ENCODE measurements around the gene TMBIM4. TPM values are rescaled to one million over a fixed set of nuclear protein-coding genes. Genes with fewer than 3 reads are reported as not detected.
A peak's percentile ranks its signal among the peaks of the same experiment; 100 is the strongest.
"Not testable (repeated sequence)": the region's sequence is repeated elsewhere in the genome, so short reads cannot be mapped to it uniquely, and the experiment has no call there.

TMBIM4 gene, protein sequence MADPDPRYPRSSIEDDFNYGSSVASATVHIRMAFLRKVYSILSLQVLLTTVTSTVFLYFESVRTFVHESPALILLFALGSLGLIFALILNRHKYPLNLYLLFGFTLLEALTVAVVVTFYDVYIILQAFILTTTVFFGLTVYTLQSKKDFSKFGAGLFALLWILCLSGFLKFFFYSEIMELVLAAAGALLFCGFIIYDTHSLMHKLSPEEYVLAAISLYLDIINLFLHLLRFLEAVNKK
- 100 to 1,000 TPM; 133 to 159 (median 145) TPM for polyA plus RNA-seq (ENCODE audit: insufficient read length in 4 of 4)

DNA sequence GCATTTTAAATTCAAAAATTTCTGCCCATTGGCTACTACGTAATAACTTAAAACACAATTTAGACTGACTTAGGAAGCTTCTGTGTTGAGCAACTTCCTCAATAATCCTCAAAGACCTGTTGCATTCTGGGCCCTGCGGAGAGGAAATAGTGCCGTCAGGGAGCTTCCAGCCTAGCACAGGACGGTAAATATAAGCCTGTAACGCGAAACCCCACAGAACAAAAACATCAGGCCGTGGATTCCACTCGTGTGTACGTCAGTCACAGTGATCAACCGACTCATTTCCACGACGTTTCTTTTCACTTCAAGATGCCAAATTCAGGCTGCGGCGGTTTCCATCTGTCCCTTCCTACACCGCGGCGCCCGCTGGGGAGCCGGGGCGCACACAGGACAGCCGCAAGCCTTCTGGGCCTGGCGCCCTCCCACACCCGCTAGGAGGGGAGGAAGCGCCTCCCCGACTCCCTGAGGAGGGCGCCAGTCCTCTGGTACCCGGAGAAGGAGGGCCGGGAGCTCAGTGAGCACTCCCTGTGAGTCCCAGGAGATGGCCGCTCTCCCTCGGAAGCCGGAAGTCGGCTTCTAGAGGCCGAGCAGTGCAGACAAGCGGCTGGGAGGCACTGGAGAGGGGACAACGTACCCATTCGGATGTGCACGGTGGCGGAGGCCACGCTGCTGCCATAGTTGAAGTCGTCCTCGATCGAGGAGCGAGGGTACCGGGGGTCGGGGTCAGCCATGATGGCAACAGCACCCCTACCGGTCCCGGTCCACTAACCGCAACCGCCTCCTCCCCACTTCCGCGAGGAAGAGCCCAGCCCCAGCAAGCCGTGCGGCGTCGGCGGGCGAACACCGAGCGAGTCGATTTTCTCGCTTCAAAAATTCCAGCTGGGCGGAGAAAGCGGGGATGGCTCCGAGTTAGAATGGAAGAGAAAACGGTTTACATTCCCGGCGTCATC lies at the start of gene TMBIM4:
Gene TMBIM4, minus strand, starts transcription at position 776 of the 950 bp plus-strand sequence. Its CDS starts 45 bp downstream, at position 731.
- DNase-seq (ENCODE audit: low read depth in 4 of 4, low spot score in 3 of 4), result peak; percentile 81 to 89 (median 83)

DNA sequence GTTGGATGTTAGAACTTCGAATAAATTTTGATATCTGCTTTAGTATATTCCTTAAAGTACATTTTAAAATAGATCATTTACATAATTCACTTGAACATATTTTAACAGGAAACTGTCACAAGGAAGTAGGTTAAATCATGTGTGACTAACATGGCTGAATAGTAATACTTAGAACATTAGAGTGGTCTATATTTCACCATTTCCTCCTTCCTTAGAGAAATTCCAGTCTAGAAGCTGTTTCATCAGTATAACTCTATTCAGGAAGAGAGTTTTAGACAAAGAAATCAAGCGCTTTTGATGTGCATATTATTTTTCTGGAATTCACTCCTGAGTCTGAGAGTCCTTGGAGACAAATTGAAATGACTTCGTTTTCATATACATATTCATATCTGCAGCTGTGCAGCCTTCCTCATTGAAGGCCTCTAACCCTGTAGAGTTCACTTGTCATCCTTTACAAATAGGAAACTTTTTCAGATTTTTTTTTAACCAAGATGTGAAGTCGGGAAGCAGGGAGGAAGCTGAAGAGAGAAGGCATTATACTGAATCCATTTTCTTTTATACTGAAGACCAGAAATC lies 47.6 kb upstream of the TMBIM4 start:
- no peak for DNase-seq (ENCODE audit: low read depth in 4 of 4, low spot score in 3 of 4)

DNA sequence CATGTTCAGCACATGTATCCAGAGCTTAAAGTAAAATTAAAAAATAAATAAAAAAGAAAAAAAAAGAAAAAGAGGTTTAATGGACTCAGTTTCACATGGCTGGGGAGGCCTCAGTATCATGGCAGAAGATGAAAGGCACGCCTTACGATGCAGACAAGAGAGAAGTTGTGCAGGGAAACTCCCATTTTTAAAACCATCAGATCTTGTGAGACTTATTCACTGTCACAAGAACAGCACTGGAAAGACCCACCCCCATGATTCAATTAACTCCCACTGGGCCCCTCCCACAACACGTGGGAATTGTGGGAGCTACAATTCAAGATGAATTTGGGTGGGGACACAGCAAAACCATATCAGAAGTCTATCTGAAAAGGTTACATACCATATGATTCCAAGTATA lies 43.2 kb upstream of the TMBIM4 start:
- not testable (repeated sequence) for DNase-seq (ENCODE audit: low read depth in 4 of 4, low spot score in 3 of 4)

DNA sequence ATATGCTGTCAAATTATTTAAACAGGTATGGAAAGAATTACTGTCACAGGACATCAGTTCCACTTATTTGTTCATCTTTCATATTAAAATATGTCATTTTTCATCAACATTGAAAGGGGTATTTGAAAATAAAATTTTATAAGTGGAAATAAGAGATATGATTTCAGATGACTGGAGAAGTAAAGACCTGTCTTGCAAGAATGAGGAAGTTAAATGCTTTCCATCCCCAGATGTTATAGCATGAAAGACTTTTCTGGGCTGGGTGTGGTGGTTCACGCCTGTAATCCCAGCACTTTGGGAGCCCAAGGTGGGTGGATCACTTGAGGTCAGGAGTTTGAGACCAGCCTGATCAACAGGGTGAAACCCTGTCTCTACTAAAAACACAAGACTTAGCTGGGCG lies 41.8 kb upstream of the TMBIM4 start:
- DNase-seq (ENCODE audit: low read depth in 4 of 4, low spot score in 3 of 4), result not testable (repeated sequence)

DNA sequence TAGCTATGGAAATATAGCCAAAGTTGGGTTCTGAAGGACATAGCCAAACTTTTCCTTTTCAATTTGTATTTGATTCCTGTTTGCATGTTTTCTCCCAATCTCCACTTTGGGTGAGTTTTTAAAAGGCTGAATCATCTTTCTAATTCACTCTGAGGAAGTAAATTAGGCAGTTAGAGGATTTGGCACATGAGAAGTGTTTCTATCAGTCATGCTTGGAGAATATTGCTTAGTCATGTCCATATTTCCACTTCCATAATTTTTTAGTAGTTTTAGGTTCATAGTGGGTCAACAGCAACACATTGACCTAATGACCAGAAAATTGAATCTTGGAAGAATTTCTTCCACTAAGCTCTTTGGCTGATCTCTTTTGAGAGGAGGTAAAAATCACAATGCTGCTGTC lies 41.0 kb upstream of the TMBIM4 start:
- no peak for DNase-seq (ENCODE audit: low read depth in 4 of 4, low spot score in 3 of 4)

DNA sequence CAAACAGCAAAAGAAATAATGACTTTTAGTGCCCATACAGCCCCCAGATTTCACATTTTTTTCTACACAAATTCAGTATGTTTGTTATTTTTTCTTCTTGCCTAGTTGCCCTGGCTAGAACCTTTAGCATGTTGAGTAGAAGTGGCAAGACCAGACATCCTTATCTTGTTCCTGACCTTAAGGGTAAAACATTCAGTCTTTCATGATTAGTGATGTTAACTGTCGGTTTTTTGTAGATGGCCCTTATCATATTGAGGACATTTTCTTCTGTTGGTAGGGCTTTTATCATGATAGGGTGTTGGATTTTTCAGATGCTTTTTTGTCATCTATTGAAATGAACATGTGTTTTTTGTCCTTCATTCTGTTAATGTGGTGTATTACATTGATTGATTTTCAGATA lies 36.3 kb upstream of the TMBIM4 start:
- DNase-seq (ENCODE audit: low read depth in 4 of 4, low spot score in 3 of 4), result no peak

DNA sequence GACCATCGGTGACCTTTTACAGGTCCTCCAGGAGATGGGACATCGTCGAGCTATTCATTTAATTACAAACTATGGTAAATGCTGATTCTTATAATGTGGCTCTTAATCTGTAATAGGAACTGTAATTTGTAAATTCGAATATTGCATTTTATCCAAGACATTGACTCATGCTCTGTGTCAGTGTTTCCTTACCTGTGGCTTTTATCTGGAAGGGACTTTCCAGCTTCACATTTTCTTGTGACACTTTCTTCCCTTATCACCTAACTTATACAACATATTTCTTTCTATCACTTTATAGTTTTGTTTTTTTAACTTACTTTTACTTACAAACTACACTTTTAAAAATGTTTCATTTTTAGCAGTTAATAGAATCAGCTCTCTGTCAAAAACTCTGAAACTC lies 34.0 kb upstream of the TMBIM4 start:
- DNase-seq (ENCODE audit: low read depth in 4 of 4, low spot score in 3 of 4), result no peak

DNA sequence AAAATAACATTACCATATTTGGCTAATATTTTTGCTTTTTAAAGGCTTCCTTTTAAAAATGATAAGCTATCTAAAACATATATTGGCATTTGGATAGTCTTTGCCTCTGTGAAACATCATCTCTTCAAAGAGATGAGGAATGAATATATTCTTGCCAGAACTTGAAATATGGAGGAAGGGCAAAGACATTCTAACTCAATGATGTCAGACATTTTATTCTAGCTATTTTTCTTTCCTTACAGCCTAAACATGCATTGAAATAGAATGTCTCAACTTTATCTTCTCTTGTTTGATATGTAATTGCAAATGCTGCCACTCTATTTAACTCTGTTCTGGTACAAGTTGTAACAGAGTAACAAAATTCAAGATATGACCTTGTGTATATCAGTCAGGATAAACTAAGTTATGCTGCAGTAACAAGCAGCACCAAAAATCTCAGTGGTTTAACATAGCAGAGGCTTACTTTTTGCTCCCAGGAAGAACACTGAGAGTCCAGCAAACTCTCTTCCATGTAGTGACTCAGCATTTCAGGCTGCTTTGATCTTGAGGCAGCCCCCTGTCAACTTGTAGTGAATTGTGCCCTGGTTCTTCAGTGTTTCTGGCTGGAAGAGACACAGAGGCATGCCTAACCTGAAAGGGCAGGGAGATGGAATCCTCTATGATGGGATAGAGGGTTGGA lies 30.2 kb upstream of the TMBIM4 start:
- DNase-seq (ENCODE audit: low read depth in 4 of 4, low spot score in 3 of 4), result no peak

DNA sequence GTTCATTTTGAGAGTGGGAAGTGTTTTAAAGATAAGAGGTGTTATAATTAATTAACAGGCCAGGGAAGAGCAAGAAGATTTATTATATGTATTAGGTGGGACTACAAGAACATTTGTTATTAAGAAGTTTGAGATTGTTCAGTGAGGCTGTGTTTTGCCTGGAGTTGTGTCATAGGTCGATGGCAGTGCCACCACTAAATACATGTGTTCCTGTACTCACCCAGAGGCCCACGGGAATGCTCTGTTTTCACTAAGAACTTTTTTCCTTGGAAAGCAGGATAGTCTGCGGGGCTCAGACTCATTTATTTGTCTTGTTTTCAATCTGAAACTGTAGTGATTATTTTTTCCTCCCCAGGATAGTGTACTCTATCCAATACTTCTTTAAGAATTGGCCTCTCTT lies 29.3 kb upstream of the TMBIM4 start:
- DNase-seq (ENCODE audit: low read depth in 4 of 4, low spot score in 3 of 4), result no peak

DNA sequence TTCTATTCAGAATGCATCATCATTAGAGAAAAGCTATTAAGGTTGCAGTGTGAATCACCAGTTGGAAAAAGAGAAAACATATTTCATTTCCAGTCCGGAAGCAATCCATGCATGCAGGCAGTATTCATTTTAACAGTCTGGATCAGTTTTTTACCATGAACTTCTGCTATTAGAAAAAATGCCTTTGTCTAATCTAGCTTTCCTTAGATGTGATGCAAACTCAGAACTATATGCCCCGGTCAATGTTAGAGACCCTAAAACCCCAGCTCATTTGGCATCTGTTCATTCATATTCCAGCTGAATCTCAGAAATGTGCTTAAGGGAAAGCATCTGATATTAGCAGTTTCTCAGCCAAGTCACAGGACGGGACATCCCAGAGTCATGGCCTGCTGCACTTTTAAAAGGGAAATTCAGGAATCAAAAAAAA lies 27.7 kb upstream of the TMBIM4 start:
- DNase-seq (ENCODE audit: low read depth in 4 of 4, low spot score in 3 of 4), result no peak

DNA sequence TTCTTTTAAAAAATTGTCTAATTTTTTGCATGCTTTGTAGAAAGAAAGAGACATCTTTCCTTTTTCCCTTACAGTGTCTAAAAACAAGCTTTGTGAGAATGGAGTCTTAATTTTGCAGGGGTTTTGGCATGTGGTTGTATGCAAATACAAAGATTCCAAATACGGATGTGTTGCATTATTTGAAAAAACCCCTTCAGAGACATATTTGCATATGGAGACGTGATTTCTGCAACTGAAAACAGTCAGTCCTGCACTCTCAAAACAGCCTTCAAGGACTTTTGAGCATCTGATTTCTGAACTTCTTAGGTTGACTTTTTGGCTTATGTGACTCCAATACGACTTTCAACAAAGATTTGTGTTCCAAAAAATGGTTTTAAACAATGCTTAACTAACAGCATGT lies 27.0 kb upstream of the TMBIM4 start:
- no peak for DNase-seq (ENCODE audit: low read depth in 4 of 4, low spot score in 3 of 4)

DNA sequence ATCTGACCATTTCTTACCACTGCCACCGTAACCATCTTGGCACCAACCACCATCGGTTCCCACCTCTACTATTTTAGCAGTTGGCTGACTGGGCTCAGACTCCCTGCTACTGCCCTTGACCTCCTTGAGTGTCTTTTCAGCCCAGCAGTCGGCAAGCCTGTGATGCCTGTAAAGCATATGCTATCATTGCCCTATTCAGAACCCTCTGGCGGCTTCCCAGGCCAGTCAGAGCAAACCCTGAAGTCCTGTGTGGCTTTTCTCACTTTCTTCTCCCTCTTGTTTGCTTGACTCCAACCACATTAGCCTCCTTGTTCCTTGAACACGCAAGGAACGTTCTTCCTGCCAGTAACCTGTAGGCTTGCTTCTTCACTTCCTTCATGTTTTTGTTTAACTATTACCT lies 25.4 kb upstream of the TMBIM4 start:
- DNase-seq (ENCODE audit: low read depth in 4 of 4, low spot score in 3 of 4), result no peak

DNA sequence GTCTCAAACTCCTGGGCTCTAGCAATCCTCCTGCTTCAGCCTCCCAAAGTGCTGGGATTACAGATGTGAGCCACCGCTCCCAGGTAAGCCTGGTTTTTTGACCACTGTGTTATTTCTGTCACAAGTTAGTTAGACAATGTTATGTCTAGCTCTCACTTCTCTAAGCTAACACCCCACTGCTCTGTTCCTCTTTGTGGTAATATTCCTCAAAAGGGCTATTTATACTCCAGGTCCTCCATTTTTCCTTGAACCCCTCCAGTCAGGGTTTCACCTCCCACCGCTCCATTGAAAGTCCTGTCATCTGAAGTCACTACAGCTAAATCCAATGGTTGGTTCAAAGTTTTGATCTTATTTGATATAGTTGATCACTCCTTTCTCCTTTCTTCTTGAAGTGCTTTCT lies 24.3 kb upstream of the TMBIM4 start:
- DNase-seq (ENCODE audit: low read depth in 4 of 4, low spot score in 3 of 4), result no peak

DNA sequence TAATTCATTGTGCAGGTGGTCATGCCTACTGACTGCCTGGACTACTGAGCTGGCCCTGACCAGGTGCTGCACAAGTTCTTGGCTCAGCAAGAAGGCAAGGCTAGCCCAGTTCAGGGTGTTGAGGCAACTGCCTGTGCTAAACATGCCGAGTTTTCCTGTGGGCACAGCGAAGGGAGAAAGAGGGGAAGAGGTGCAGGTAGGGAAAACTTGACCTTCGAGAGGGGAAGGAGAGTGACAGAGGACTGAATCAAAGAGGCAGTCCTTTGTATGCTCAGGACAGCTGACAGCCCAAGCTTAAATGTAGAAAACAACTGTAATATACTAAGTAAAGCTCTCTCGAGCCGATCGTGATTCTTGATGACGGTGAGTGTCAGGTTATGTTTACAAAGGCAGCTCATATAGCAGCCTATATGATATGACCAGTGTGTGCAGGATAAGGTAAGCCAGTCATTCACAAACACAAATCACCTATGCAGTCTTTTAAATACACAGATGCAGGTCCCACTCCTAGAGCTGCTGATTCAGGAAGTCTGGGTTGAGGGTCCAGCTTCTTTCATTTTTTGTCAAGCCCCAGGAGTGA lies 21.8 kb upstream of the TMBIM4 start:
- no peak for DNase-seq (ENCODE audit: low read depth in 4 of 4, low spot score in 3 of 4)

DNA sequence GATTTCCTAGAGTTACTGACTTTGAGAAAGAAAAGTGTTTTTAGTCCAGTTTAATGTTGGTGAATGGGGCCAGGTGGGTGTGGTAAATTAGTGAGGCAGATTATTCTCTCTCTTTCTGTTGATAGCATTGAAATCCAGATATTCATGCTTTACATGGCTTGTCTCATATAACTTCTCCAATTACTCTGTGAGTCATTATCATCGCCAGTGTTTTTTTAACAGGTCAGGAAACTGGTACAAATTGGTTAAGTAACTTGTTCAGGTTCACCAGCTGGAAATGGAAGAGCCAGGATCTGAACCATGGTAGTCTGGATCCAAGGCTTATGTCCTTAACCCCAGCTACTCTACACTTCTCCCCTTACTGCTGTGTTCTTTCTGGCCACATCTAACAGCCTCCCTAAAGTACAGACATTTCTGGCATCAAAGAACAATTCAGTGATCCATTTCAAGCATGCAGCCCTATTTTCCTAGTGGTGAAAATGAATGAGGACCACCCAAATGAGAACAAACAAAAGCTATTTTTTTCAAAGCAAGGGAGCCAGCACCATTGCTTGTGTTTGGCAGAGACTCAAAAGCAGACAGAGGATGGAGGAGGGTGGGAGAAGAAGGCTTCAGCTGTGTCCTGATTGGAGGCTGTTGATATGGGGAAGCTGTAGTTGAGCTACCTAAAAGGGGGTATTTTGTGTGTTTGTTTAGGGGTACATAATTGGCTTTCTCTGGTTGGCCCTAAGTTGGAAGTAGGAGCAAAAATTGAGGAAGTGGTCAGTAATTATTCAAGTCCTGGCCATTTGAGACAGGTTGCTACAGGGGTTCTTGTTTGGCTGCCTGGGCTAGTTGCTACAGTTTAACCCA lies 20.9 kb upstream of the TMBIM4 start:
- DNase-seq (ENCODE audit: low read depth in 4 of 4, low spot score in 3 of 4), result no peak

DNA sequence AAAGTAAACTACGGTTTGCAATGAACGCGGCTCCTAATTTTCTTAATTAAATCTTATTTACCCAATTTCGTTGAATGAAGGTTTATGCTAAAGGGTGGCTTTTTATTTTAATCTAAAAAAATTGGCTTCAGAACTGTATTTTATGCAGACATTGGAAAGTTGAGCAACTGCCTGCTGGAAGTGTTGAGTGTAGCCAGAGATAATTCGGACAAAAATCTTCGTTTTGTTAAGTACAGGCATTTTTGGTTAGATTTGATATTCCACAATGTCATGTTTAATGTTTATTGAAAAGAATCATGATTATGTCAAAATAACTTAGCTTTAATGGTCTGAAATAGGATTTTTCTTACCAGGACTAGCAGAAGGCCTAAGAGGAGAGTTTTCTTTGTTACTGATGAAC lies 20.1 kb upstream of the TMBIM4 start:
- DNase-seq (ENCODE audit: low read depth in 4 of 4, low spot score in 3 of 4), result no peak

DNA sequence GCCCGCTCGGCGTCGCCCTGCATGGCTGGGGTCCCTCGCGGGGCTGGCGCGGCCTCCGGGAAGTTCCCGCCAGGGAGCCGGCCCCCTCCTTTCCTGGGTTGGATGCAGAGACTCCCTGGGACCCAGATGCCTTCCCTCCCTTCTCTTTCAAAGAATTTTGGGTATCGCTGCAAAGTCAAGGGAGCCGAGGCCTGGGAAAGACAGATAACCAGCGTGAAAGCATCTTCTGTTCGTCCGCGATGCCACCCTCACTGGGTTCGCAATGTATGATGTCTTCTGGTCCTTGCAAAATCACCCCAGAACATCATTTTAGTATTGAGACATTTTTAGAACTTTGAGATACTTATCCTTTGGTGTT lies 19.7 kb upstream of the TMBIM4 start:
- DNase-seq (ENCODE audit: low read depth in 4 of 4, low spot score in 3 of 4), result no peak

DNA sequence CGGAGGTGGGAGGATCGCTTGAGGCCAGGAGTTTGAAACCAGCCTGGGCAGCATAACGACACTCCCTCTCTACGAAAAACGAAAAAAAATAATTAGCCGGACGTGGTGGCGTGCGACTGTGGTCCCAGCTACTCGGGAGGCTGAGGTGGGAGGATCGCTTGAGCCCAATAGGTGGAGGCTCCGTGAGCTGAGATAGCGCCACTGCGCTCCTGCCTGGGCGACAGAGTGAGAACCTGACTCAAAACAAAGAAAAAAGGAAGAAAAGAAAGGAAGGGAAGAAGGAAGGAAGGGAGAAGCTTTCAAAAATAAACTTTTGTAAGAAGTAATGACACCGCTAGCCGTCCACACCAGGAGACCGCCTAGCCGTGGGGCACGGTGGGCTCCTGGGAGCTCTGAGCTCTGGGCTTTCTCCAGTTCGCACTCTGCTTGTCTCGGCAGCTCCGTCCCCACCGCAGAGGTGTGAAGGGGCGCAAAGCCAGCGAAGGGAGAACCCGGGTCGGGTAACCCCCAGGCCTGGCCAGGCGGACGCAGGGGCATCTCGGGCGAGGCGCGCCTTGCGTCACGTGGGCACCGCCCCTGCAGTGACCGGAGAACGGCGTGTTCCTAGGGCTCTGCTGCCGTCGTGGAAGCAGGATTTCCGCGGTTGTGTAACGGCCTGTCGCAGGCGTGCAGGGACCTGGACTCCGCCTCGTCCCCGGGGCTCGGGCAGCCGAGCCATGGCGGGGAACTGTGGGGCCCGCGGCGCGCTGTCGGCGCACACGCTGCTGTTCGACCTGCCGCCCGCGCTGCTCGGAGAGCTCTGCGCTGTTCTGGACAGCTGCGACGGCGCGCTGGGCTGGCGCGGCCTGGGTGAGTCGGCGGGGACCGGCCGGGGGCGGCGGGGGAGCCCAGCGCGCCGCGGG lies 19.0 kb upstream of the TMBIM4 start, which contains the start of gene IRAK3:
Gene IRAK3, plus strand, starts transcription at position 631 of the 902 bp plus-strand sequence. Its CDS starts 86 bp downstream, at position 717.
- peak in 3 of 4 donors; percentile 31 to 51 (median 35) for DNase-seq (ENCODE audit: low read depth in 4 of 4, low spot score in 3 of 4)

DNA sequence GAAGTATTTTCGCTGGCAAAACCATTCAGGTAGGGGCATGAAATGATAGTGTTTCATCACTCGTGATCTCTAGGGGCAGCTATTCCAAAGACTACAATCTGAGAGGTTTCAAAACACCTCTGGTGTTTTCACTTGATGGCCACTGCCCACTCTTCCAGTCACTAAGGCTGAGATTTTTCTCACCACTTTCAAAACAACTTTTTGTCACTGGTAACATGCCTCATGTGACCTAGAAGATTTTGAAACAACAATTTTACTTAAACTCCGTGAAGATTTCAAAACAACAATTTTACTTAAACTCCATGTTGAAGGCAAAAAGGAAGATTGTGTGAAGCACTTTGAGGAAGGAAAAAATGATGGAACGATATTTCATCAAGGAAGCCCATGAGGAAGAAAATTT lies 18.0 kb upstream of the TMBIM4 start:
- no peak for DNase-seq (ENCODE audit: low read depth in 4 of 4, low spot score in 3 of 4)

Data from left renal pelvis (tissue), 4 donors.